HG02610 (cell line): ENCODE measurements around the gene SPECC1L.

ENCODE experiments used
- ATAC-seq: cut with Tn5 transposase; IDR thresholded peaks from one replicate; pipeline ENCODE4 v1.9.1; 2021; ENCODE audit warnings: mild to moderate bottlenecking, moderate library complexity; ENCODE audit not compliant: unreplicated experiment

The SPECC1L gene

GRCh38 chr22:24466716-24467328 is 196.2 kb downstream of the SPECC1L start:
- no peak for ATAC-seq

DNA sequence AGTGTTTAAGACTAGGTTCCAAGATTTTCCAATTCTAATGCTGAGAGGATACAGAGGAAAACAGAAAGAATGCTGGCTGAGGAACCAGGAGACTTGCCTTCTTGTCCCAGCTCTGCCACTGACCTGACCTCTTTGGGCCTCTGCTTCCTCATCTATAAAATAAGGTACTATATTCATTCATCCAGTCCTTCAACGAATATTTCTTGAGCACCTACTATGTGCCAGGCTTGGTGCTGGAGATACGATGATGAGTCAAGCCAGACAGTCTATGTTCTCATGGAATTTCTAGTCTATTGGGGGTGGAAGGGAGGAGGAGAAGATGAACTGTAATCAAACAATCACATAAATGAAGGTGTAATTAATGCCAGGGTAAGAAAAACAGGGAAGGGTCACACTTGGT is 196.7 kb downstream of the SPECC1L start:
- no peak for ATAC-seq
